GM18873 (cell line): ENCODE results near the gene LIPF.
"Not testable (repeated sequence)": the region's sequence is repeated elsewhere in the genome, so short reads cannot be mapped to it uniquely, and the experiment has no call there.

Experiments used
- ATAC-seq: cut with Tn5 transposase; IDR thresholded peaks from one replicate; pipeline ENCODE4 v1.9.1; 2021; ENCODE audit warnings: mild to moderate bottlenecking, moderate library complexity, moderate number of reproducible peaks; ENCODE audit not compliant: unreplicated experiment, low FRiP score

The LIPF gene

DNA sequence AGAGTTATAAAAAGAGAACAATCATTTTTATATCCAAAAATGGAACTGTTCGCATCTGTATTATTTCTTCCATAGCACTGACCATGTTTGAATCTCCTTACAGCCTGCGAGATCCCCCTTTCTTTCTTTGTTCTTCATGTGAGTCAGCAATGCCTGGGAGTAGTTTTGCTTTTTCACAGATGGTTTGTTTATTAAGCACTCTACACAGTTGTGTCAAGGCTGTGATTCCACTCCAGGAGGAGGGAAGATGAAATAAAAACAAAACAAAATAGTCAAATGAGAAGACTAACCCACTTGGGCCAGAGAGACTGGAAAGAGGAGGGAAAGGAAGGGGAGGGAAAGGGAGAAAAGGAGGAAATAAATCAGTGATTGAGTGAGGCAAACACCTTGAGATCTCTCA lies 7.8 kb downstream of the LIPF start:
- no peak for ATAC-seq

DNA sequence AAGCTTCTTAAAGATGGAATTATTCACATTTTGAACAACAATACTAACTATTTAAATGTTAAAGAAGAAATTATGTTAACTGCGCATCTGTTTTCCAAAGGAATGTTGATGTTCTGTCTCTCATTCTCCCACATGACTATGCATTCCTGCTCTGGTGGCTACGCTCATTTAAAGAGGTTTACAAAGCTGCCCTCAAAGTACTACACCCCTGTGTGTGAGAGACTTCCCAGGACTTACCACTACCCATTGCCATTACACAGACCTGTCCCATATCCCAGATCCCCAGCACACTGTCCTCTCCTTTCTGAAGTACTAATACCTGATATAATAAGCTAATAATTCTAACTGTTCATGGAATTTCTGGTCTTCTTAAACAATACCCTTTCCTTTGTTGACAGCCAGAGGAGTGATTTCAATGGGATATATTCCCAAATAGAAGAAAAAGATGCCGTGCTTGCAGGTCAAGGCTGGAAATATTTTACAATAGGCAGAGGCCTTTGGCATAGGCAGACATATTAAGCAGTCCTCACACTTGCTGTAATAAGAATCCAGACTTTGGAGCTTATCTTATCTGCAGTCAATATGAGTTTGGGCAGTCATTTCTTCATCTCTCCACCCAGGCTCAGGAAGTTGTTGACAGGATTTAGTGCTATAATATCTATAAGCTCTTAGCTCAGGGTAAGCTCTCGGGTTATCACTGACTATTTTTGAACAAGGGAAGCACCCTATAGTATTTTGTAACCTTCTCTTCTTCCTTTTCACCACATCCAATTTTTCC lies 12.2 kb downstream of the LIPF start:
- ATAC-seq: no peak

DNA sequence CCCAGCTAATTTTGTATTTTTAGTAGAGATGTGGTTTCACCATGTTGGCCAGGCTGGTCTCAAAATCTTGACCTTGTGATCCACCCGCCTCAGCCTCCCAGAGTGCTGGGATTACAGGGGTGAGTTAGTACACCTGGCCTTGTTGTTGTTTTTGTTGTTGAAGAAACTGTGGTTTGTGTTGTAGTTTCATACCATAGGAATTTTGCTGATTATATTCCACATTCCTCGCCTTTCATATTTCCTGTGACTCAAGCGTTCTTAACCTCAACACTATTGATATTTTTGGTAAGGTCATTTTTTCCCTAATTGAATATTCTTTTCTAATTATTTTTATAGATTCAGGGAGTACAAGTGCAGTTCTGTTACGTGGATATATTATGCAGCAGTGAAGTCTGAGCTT lies 16.7 kb downstream of the LIPF start:
- no peak for ATAC-seq

- no peak for ATAC-seq
These were observed 18.2 kb downstream of the LIPF start for GRCh38 chr10:88682491-88682890.

DNA sequence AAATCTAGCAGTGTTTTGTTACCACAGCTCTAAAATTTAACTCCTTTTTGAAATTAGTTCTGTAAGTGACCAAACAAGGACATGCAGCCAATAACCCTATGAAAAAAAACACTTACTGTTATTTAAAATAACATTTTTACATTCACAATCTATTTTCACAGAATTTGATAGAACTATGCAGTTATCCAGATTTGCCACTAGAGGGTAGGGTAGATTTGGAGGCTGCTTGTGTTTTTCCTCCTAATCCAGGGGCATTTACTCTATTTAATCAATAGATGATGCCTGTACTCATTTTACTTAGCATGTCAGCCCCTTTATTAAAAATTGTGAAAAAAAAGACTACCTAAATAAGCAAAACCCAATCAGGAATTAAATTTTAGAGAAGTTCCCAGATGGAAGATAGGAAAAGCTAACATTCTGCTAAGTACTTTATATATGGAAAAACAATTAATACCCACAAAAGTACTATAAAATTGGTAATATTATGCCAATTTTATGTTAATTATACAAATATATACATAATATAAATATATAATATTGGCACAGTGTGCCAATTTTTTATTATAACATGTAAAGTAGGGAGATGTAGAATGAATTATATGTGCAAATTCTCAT lies 23.7 kb downstream of the LIPF start:
- no peak for ATAC-seq

- no peak for ATAC-seq
These were observed 25.1 kb downstream of the LIPF start for GRCh38 chr10:88689366-88689765.

DNA sequence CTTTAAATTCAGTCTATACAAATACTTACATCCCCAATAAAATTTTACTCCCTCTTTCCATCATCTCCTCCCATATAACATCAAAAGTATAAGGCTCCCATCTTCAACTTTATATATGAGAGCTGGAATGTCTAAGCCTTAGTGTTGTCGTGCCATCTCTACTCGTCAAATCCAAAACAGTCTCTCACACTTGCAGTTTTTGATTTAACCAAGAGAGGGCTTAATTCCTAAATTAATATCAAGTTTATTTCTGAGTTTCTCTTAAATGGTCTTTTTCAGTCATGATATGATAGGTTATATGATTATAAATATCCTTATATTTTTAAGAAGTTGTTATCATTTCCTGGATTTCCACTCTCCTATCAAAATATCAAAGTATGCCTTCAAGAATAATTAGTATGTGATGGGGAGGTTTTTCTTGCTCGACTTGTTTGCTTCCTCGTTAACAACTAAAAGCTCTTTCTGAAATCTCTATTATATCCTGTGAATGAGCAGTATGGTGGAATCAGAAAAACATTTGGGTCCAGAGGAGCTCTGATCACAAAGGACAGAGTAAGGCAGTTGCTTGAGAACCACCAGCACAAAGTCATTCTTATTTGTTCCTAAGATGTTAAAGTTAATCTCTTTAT lies 29.3 kb downstream of the LIPF start:
- ATAC-seq: no peak

- no peak for ATAC-seq
These were observed 38.8 kb downstream of the LIPF start for GRCh38 chr10:88702848-88703597.

DNA sequence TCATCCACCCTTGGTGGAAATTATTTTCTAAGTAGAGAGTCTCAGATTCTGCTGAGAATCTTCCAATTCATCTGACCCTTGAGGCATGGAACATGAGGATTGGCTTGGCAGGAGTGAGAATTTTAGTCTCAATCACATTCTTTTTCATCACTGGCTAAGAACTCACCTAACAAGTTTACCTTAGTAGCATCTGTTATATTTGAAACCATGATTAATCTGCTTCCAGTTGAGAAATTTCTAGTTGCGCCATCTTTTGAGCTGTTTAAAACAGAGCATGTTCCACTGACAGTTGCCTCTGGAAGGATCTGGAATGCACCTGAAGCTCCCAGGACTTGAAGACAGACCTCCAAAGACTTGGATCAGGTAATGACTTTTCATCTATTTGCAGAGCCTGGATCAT lies 41.7 kb downstream of the LIPF start, which contains the start of gene LIPK:
Gene LIPK (plus strand): TSS at position 292 of the 400 bp plus-strand sequence. CDS start 18,295 bp downstream, outside the sequence.
- no peak for ATAC-seq

DNA sequence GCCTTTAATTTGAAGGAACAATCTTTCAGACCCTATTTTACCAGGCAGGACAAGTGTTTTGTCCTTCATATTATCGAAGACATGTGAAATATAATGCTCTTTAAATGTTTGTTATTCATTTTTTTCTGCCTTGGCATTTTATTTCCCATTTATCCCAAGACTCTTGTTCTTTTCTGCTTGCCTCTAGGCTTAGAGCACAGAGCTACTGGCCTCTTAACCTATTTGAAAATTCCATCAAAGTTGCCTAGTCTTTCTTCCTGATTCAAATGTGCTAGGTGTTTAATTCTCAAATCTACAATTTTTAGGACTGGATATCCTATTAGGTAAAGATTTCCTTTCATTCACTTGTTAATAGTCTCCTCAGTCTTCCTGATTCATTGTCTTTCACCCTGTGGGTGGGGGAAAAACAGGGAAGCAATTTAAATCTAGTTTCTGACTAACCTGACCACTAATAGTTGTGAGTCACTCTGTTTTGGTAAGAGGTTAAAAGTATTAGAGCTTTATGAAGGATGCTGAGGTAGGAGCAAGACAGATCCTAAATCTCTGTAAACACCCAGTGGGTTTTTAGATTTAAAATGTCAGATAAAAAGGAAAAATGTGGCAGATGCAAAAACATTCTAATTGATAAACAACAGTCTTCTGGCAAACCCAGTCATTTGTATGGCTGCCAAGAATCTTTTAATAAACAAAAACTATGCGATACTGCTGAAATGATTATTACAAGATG lies 43.4 kb downstream of the LIPF start:
- ATAC-seq: no peak

DNA sequence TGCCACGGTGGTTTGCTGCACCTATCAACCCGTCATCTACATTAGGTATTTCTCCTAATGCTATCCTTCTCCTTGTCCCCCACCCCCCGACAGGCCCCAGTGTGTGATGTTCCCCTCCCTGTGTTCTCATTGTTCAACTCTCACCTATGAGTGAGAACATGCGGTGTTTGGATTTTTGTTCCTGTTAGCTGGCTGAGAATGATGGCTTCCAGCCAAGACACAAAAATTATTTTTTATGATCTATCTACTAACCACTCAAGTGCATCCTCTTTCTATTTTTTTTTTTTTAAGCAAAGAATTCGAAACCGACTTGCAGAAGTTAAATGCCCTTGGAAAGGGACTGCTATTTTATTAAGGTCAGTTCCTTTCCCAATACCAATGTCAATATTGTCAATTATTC lies 45.1 kb downstream of the LIPF start:
- ATAC-seq: not testable (repeated sequence)

- no peak for ATAC-seq
These were observed 51.3 kb downstream of the LIPF start for GRCh38 chr10:88715517-88715916.

DNA sequence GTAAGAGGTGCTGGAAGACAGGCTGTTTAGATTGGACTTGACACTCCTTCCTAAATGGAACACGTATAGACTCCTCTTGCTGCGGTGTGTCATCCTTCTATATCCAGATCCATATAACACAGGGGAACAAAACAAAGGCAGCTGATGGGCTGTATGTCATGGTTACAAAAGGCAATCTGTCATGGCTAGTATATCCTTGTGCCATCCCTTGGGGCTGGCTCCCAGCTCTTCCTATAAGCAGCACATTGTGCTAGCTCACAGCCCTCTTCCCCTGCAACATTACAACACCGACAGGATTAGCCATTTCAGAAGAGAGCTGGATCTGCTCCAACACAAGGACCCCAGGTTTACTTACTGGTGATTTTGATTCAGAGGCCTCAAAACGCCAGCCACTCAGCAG lies 57.1 kb downstream of the LIPF start:
- no peak for ATAC-seq

DNA sequence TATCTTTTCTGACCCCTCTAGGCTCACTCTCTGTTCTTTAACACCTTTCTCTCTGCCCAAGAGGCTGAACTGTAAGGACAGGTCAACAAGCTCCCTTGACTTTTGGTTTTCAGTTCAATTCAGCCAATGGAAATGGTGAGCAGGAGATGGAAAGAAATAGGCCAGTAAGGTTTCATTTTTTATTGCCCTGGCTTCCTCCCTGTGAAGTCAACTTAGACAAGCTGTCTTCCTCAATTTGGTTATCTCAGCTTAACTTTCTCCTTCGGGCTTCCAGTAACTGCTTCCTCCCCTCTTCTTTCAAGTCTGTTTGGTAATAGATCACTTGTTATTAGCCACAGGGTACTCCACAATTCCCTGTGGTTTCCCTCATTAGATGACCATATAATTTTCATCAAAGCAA lies 61.6 kb downstream of the LIPF start:
- no peak for ATAC-seq

DNA sequence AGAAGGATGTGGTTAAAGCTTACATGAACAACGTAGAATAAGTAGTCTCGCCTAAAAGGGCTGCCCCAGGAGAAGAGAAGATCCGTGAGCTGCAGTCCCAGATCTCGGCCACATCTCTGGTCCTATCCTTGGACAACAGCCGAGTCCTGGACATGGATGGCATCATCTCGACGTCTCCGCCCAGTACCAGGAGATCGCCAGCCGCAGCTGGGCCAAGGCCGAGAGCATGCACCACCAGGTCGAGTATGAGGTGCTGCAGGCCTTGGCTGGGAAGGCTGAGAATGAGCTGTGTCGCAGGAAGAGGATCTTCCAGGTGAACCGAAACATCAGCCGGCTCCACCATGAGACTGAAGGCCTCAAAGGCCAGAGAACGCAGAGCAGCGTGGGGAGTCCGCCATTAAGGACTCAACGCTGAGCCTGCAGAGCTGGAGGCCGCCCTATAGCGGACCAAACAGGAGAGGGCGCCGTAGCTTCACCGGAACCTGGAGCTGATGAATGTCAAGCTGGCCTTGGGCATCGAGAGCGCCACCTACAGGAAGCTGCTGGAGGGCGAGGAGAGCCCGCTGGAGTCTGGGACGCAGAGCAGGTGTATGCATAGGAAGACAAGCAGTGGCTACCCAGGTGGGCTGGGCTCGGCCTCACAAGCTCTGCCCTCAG lies 64.0 kb downstream of the LIPF start:
- no peak for ATAC-seq
